Stimulated activated CD8-positive, alpha-beta memory T cell treated with anti-CD3 and anti-CD28 coated beads, Interleukin-7, amount 100 ng/mL, for 4 hours (primary cell): ENCODE results near the gene RRAD.
A peak's percentile ranks its signal among the peaks of the same experiment; 100 is the strongest.
"Not testable (repeated sequence)": the region's sequence is repeated elsewhere in the genome, so short reads cannot be mapped to it uniquely, and the experiment has no call there.

Source experiments
- DNase-seq, 2 donors: peaks; one replicate each; pipeline ENCODE4 v3.0.0-alpha.2; 2020; ENCODE audit warnings: low read depth in 2 of 2

The RRAD gene

GRCh38 chr16:66900721-66901441 is 24.5 kb downstream of the RRAD start:
- no peak for DNase-seq

GRCh38 chr16:66899945-66900710 is 25.2 kb downstream of the RRAD start:
- DNase-seq = no peak

- DNase-seq = no peak
These were observed 25.9 kb downstream of the RRAD start for GRCh38 chr16:66899310-66899944.

- no peak for DNase-seq
These were observed 26.4 kb downstream of the RRAD start for GRCh38 chr16:66898933-66899309.

GRCh38 chr16:66898207-66898606 is 27.1 kb downstream of the RRAD start:
- DNase-seq = no peak

- not testable (repeated sequence) for DNase-seq
These were observed 28.7 kb downstream of the RRAD start for GRCh38 chr16:66896682-66897081.

- no peak for DNase-seq
These were observed 29.3 kb downstream of the RRAD start for GRCh38 chr16:66895999-66896398.

- DNase-seq = no peak
These were observed 29.7 kb downstream of the RRAD start for GRCh38 chr16:66895689-66895979.

- peak; percentile 21 to 49 for DNase-seq
These were observed 30.2 kb downstream of the RRAD start for GRCh38 chr16:66894948-66895688.

- no peak for DNase-seq
These were observed 31.3 kb downstream of the RRAD start for GRCh38 chr16:66894055-66894454.

- DNase-seq = no peak
These were observed 33.5 kb downstream of the RRAD start for GRCh38 chr16:66891797-66892196.

GRCh38 chr16:66891360-66891759 is 34.0 kb downstream of the RRAD start:
- no peak for DNase-seq

GRCh38 chr16:66890799-66891198 is 34.5 kb downstream of the RRAD start:
- no peak for DNase-seq

- DNase-seq = no peak
These were observed 35.7 kb downstream of the RRAD start for GRCh38 chr16:66889622-66890021.

- DNase-seq = no peak
These were observed 36.4 kb downstream of the RRAD start for GRCh38 chr16:66888647-66889615.

GRCh38 chr16:66886914-66887313 is 38.4 kb downstream of the RRAD start:
- DNase-seq = no peak

- DNase-seq = no peak
These were observed 39.0 kb downstream of the RRAD start for GRCh38 chr16:66886321-66886720.

- no peak for DNase-seq
These were observed 39.8 kb downstream of the RRAD start for GRCh38 chr16:66885491-66885890.

- DNase-seq = no peak
These were observed 42.6 kb downstream of the RRAD start for GRCh38 chr16:66882702-66883101.

GRCh38 chr16:66881964-66882508 is 43.3 kb downstream of the RRAD start:
- no peak for DNase-seq

- no peak for DNase-seq
These were observed 43.8 kb downstream of the RRAD start for GRCh38 chr16:66881560-66881959.
